Glutamatergic neuron (in vitro differentiated cells): ENCODE results near the gene GLIS1. TPM values are rescaled to one million over a fixed set of nuclear protein-coding genes. Genes with fewer than 3 reads are reported as not detected.

Source experiments
- DNase-seq: peaks from one replicate; pipeline ENCODE4 v3.0.0; 2022
- H3K27ac Mint-ChIP-seq: one replicate; pipeline ENCODE4 v1.8.0; 2020; ENCODE audit warnings: mild to moderate bottlenecking, mixed read lengths, inconsistent platforms; ENCODE audit not compliant: unreplicated experiment
- H3K27me3 Mint-ChIP-seq: one replicate; pipeline ENCODE4 v1.8.0; 2020; ENCODE audit warnings: mild to moderate bottlenecking, moderate library complexity, mixed read lengths, inconsistent platforms; ENCODE audit not compliant: unreplicated experiment
- H3K36me3 Mint-ChIP-seq: one replicate; pipeline ENCODE4 v1.8.0; 2020; ENCODE audit warnings: mild to moderate bottlenecking, mixed read lengths, inconsistent platforms; ENCODE audit not compliant: unreplicated experiment
- H3K4me1 Mint-ChIP-seq: one replicate; pipeline ENCODE4 v1.8.0; 2020; ENCODE audit warnings: mild to moderate bottlenecking, low read depth, mixed read lengths, inconsistent platforms; ENCODE audit not compliant: unreplicated experiment
- H3K4me3 Mint-ChIP-seq: one replicate; pipeline ENCODE4 v1.8.0; 2020; ENCODE audit warnings: mild to moderate bottlenecking, mixed read lengths, inconsistent platforms; ENCODE audit not compliant: unreplicated experiment
- H3K9me3 Mint-ChIP-seq: one replicate; pipeline ENCODE4 v1.8.0; 2020; ENCODE audit warnings: mild to moderate bottlenecking, moderate library complexity, mixed read lengths, inconsistent platforms; ENCODE audit not compliant: unreplicated experiment
- total RNA-seq: library from RNA; stranded (reverse); fragmentation: NEBNext Ultra II Directional; extraction: Animal tissue kit (Norgen Biotek cat#: 25700); gene quantifications from one replicate; pipeline ENCODE4 v1.2.1, GENCODE V29; 2021; ENCODE audit not compliant: unreplicated experiment
- TF ChIP-seq, protein P1 (sequence below): fragments of 200-600 bp; sonication (generic); IDR thresholded peaks from one replicate; pipeline ENCODE4 v1.5.0; 2021; ENCODE audit not compliant: partially characterized antibody, unreplicated experiment

Gene GLIS1
- total RNA-seq, 1 donor from 2014 or later, result 0.76 TPM

- no peaks in the 10 kb centered on the region for H3K36me3 Mint-ChIP-seq
- no peak overlapping the region for H3K27ac Mint-ChIP-seq
- peaks cover 2% of the 10 kb centered on the region for H3K9me3 Mint-ChIP-seq
- H3K27me3 Mint-ChIP-seq, result no peaks in the 10 kb centered on the region
- DNase-seq, result no peak
- TF ChIP-seq, protein P1, sequence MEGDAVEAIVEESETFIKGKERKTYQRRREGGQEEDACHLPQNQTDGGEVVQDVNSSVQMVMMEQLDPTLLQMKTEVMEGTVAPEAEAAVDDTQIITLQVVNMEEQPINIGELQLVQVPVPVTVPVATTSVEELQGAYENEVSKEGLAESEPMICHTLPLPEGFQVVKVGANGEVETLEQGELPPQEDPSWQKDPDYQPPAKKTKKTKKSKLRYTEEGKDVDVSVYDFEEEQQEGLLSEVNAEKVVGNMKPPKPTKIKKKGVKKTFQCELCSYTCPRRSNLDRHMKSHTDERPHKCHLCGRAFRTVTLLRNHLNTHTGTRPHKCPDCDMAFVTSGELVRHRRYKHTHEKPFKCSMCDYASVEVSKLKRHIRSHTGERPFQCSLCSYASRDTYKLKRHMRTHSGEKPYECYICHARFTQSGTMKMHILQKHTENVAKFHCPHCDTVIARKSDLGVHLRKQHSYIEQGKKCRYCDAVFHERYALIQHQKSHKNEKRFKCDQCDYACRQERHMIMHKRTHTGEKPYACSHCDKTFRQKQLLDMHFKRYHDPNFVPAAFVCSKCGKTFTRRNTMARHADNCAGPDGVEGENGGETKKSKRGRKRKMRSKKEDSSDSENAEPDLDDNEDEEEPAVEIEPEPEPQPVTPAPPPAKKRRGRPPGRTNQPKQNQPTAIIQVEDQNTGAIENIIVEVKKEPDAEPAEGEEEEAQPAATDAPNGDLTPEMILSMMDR, result no peak
- peaks cover 18% of the 10 kb centered on the region for H3K4me1 Mint-ChIP-seq
- H3K4me3 Mint-ChIP-seq, result no peak overlapping the region
These were observed 7.1 kb downstream of the GLIS1 start for GRCh38 chr1:53731779-53732305.

DNA sequence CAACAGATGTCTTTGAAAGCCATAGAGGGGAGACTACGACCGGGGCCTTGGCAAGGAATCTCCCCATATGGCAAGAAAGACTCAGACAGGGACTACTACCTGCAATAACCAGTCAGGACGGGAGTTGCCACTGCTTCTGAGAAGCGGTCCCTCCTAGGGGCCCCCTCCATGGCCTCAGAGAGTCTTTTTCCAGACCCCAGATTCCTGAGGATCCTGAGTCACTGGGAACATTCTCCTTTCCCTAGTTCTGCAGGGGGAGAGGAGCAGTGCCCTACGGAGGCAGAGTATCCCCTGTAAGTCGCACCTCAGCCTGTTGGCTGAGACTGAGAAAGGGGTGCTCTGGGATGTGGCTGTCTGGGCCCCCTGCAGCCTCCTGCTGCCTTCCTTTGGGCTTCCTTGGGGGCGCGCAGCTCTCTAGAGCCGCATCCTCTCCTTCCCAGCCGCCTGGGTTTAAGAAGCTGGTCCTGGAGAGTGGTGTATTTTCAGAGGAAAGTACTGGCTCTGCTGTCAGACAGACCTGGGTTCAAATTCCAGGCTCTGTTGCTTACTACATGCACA lies 7.8 kb downstream of the GLIS1 start:
- H3K36me3 Mint-ChIP-seq, result no peaks in the 10 kb centered on the region
- no peak overlapping the region for H3K4me3 Mint-ChIP-seq
- DNase-seq, result no peak
- no peak overlapping the region for H3K27ac Mint-ChIP-seq
- H3K27me3 Mint-ChIP-seq, result no peaks in the 10 kb centered on the region
- TF ChIP-seq, protein P1, result no peak
- peaks cover 2% of the 10 kb centered on the region for H3K9me3 Mint-ChIP-seq
- H3K4me1 Mint-ChIP-seq, result peaks cover 18% of the 10 kb centered on the region

GRCh38 chr1:53730224-53730865 lies 8.6 kb downstream of the GLIS1 start:
- no peaks in the 10 kb centered on the region for H3K36me3 Mint-ChIP-seq
- no peak overlapping the region for H3K27ac Mint-ChIP-seq
- no peak for DNase-seq

GRCh38 chr1:53729456-53730223 lies 9.3 kb downstream of the GLIS1 start:
- H3K4me1 Mint-ChIP-seq, result peaks cover 13% of the 10 kb centered on the region
- H3K27ac Mint-ChIP-seq, result no peak overlapping the region
- no peak overlapping the region for H3K4me3 Mint-ChIP-seq
- H3K9me3 Mint-ChIP-seq, result peaks cover 2% of the 10 kb centered on the region
- H3K27me3 Mint-ChIP-seq, result no peaks in the 10 kb centered on the region
- TF ChIP-seq, protein P1, result no peak
- no peak for DNase-seq
- no peaks in the 10 kb centered on the region for H3K36me3 Mint-ChIP-seq

More at GRCh38 chr1:53730224-53730865, 8.6 kb downstream of the GLIS1 start:
- H3K4me3 Mint-ChIP-seq, result no peak overlapping the region
- peaks cover 2% of the 10 kb centered on the region for H3K9me3 Mint-ChIP-seq
- TF ChIP-seq, protein P1, result no peak
- peaks cover 20% of the 10 kb centered on the region for H3K4me1 Mint-ChIP-seq
- no peaks in the 10 kb centered on the region for H3K27me3 Mint-ChIP-seq
